AG04449 (cell line): ENCODE results near the gene PIGC.

Experiments
- CTCF ChIA-PET: fragments of 350-600 bp; formaldehyde crosslinking; extraction: SDS; loops from one replicate; lab custom pipeline; 2021; ENCODE audit warnings: antibody characterized with exemption; lab: Yijun Ruan, JAX
- POLR2A ChIA-PET: fragments of 400-600, 350-600 bp; formaldehyde crosslinking; extraction: SDS; loops from one replicate; lab custom pipeline; 2020; ENCODE audit warnings: antibody characterized with exemption, inconsistent platforms; lab: Yijun Ruan, JAX
- DNase-seq: peaks from one replicate; pipeline ENCODE4 v3.0.0-alpha.2; 2010; ENCODE audit warnings: low read depth, low spot score
- H3K4me3 ChIP-seq: 2 replicates; pipeline ENCODE4 v1.5.1; 2011; ENCODE audit warnings: low read depth, mild to moderate bottlenecking, control low read depth, low read length
- TF ChIP-seq, protein P1 (sequence below): IDR thresholded peaks from one replicate; pipeline ENCODE4 v1.5.1; 2011; ENCODE audit warnings: mild to moderate bottlenecking, moderate library complexity, low read length, control low read depth, inconsistent platforms; ENCODE audit not compliant: insufficient read depth; ENCODE audit errors: missing control alignments

Gene PIGC

DNA sequence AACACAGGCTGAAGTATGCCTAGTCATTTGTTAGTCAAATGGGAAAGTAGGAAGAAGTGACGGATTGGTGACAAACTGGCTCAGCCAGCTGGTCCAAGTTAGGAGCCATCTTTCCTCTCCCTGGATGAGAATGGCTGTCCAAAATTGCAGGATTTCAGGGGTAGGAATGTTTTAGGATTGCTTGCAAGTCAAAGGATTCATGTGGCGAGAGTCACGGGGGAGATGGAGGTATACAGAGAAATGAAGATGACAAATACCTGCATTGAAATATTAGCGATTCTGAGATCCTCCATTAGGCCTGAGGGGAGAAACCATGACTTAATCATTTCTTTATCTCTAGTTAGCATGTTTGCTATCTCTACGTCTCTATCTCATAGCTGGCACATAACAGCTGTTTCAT, 41.8 kb upstream of the PIGC start:
- DNase-seq: no peak
- ChIA-PET CTCF (no interaction called here), POLR2A (no interaction called here)
- no peak overlapping the region for H3K4me3 ChIP-seq
- TF ChIP-seq, protein P1, sequence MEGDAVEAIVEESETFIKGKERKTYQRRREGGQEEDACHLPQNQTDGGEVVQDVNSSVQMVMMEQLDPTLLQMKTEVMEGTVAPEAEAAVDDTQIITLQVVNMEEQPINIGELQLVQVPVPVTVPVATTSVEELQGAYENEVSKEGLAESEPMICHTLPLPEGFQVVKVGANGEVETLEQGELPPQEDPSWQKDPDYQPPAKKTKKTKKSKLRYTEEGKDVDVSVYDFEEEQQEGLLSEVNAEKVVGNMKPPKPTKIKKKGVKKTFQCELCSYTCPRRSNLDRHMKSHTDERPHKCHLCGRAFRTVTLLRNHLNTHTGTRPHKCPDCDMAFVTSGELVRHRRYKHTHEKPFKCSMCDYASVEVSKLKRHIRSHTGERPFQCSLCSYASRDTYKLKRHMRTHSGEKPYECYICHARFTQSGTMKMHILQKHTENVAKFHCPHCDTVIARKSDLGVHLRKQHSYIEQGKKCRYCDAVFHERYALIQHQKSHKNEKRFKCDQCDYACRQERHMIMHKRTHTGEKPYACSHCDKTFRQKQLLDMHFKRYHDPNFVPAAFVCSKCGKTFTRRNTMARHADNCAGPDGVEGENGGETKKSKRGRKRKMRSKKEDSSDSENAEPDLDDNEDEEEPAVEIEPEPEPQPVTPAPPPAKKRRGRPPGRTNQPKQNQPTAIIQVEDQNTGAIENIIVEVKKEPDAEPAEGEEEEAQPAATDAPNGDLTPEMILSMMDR: no peak

DNA sequence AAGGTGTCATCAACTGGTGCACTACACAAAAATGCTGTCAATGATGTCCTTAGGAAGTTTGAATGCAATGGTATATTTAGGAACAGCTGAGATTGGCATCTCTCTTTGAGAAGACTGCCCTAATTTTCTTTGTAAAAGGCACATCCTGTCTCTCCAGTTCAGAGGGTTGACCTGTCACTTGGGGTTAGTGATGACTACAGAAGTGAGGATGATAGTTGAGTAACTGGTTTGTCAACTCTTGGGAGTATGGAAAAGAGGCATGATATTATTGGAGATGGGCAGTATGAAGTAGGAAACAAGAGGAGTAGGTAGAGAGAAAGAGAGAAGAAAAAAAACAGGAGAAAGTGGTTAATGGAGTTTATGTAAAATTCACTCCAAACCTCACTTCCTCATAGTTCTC, 40.4 kb upstream of the PIGC start:
- no peak for DNase-seq
- no peak overlapping the region for H3K4me3 ChIP-seq
- ChIA-PET CTCF (no interaction called here), POLR2A (no interaction called here)
- TF ChIP-seq, protein P1: no peak

- ChIA-PET CTCF (no interaction called here), POLR2A (no interaction called here)
- H3K4me3 ChIP-seq: no peak overlapping the region
- DNase-seq: no peak
- TF ChIP-seq, protein P1: no peak
Observed at GRCh38 chr1:172483448-172483847, 39.6 kb upstream of the PIGC start.

DNA sequence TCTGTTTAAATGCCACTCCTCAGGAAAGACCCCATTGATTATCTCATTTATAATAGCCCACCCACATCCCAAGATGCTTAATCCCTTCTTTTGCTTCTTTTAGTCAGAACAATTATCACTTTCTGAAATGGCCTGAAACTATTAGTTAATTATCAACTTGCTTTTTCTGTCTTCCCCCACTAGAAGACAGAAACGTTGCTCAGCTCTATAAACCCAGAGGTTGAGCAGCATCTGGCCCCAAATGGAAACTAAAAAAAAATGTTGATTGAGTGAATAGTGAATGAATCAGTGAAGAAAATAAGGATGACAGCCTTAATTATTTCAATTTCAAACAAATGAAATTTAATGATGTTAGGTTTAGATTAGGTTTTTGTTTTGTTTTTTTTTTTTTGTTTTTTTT, 38.2 kb upstream of the PIGC start:
- H3K4me3 ChIP-seq: no peak overlapping the region
- ChIA-PET POLR2A (no interaction called here), CTCF (interaction anchor here (0.6 to 1.7 kb wide), 3 partner anchors 31 to 237 kb away, joined by 3 to 4 read pairs (median 3); no protein-coding TSS in a partner anchor)
- TF ChIP-seq, protein P1: no peak
- DNase-seq: no peak

DNA sequence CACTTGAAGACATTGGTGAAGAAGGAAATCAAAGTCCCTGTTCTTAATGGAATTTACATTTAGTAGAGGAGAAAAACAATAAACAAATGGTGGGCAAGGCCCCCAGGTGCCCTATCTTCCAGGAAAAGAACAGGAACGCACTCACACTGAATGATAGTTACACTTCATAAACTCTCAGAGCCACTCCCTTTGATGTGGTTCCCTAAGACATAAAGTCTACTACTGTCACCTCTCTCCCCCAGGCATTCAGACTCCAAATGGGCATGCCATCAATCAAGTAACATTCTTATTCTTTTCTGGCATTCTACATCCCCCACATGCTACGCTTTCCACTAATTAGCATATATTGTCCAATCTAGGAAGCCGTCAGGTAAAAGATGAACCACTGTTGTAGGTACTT, 36.6 kb upstream of the PIGC start:
- POLR2A ChIA-PET: no interaction called here
- TF ChIP-seq, protein P1: no peak

DNA sequence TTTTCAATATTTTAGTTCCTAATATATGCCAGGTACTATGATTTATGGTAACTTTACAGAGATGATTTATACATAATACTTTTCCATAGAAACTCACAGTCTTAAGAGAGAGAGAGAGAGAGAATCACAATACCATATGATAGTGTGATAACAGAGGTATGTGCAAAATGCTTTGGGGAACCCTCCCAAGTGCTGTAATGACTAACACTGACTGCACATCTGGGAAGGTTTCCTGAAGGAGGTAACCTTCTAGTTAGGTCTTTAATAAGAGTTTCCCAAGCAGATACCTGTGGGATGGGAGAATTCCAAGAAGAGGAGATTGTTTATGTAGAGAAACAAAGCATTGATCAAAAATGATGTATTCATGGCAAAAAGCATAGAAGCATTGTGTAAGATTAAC, 34.6 kb upstream of the PIGC start:
- TF ChIP-seq, protein P1: no peak
- ChIA-PET POLR2A (no interaction called here), CTCF (no interaction called here)
- no peak for DNase-seq
- no peak overlapping the region for H3K4me3 ChIP-seq

More for the DNA sequence above, 36.6 kb upstream of the PIGC start:
- no peak for DNase-seq
- CTCF ChIA-PET: interaction anchor here (1.7 kb wide), 1 partner anchor 30 kb away, joined by 4 read pairs; no protein-coding TSS in a partner anchor
- no peak overlapping the region for H3K4me3 ChIP-seq
